HG02884 (cell line): ENCODE data around the gene HP1BP3.

Experiments used
- ATAC-seq: cut with Tn5 transposase; IDR thresholded peaks from one replicate; pipeline ENCODE4 v1.9.1; 2021; ENCODE audit warnings: mild to moderate bottlenecking, moderate library complexity; ENCODE audit not compliant: unreplicated experiment

Gene HP1BP3

DNA sequence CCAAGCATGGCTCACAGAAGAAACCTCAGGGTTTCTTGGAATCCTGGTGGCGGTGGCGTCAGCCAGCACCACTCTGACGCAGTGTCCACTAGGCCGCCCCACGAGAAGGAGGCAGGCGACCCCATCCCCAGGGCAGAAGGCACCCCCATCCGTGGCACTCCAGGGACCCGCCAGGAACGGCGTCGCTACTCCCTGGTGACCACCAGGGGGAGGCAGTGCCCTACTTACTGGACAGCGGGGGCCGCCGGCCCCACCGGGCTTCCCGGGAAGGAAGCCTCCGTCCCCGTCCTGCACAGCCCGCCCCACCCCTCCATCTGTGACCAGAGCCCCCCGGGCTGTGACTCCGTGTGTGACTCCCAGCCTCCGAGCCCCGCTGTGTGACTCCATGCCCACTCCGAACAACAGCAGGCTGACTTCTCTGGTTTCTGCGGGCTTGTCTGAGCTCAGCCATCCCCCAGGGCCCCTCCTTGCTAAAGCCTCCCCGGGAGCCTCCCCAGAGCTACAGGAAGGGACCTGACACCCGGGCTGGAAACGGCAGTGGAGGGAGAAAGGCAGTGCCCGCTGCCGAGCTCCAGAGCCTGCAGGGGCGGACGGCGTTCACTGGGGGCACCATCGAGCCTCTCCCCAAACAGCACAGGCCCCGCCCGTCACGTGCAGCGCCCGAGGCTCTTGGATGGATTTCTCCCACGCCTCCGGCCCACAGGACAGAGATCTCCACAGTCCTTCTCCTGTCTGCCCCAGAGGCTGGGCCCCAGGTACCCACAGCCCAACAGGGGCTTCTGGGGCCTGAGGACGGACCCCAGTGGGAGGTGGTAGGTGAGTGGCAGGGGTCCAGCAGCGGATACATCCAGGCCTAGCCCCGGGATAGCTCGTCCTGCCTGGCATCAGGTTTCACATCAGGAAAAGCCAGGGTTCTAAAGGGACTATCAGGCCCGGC, 90.4 kb downstream of the HP1BP3 start:
- no peak for ATAC-seq

DNA sequence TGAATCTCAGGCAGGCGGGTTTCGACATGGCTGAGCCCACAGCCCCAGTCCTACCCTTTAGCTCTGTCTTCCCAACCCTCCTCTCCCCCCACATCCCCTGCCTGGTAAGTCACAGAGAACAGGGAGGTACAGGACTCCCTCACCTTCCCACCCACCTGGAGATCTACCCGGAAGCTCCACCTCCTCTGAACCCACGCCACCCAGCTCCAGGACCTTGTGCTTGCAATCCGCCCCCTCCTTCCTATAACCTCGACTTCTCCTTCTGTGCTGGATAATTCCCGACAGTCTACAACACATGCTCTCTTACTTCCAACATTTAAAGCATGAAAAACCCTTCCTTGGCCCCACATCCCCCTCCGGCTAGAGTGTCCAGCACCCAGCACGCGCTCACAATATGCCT, 91.6 kb downstream of the HP1BP3 start:
- ATAC-seq = no peak

DNA sequence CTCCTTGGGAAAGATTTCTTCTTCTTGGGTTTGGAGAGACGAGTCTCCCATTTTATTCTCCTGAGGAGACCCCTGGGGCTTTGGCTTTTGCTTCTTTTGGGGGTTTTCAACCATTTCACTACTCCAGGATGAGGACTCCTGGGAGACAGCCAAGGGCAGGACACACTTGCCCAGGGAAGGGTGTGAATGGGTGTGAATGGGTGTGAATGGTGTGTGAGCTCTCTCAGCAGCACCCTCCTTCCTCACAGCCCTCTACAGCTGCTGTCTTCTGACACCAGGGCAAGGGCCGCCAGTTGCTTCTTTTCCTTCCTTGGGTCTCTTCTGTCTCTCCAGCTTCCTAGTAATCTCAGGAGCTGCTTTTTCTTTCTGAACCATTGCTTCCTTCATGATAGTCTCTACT, 93.5 kb downstream of the HP1BP3 start:
- ATAC-seq = no peak
